ENCODE results near the gene DAGLB.
"Not testable (repeated sequence)": the region's sequence is repeated elsewhere in the genome, so short reads cannot be mapped to it uniquely, and the experiment has no call there.

DAGLB gene

GRCh38 chr7:6394114-6394513 is 53.6 kb downstream of the DAGLB start:
- DNase-seq, result no peak

- no peak for DNase-seq
These were observed 54.1 kb downstream of the DAGLB start for GRCh38 chr7:6393667-6394056.

GRCh38 chr7:6392712-6393666 is 54.8 kb downstream of the DAGLB start:
- no peak for DNase-seq

GRCh38 chr7:6389728-6390127 is 58.0 kb downstream of the DAGLB start:
- DNase-seq, result no peak

GRCh38 chr7:6387734-6388294 is 59.9 kb downstream of the DAGLB start:
- DNase-seq, result no peak

GRCh38 chr7:6386779-6387178 is 61.0 kb downstream of the DAGLB start:
- DNase-seq, result no peak

- no peak for DNase-seq
These were observed 61.7 kb downstream of the DAGLB start for GRCh38 chr7:6385909-6386560.

- DNase-seq, result no peak
These were observed 62.5 kb downstream of the DAGLB start for GRCh38 chr7:6385110-6385781.

GRCh38 chr7:6384327-6384726 is 63.4 kb downstream of the DAGLB start:
- no peak for DNase-seq

GRCh38 chr7:6382817-6383216 is 64.9 kb downstream of the DAGLB start:
- DNase-seq, result no peak

- DNase-seq, result not testable (repeated sequence)
These were observed 65.9 kb downstream of the DAGLB start for GRCh38 chr7:6381846-6382245.

GRCh38 chr7:6380310-6381095 is 67.3 kb downstream of the DAGLB start:
- no peak for DNase-seq

- DNase-seq, result no peak
These were observed 67.9 kb downstream of the DAGLB start for GRCh38 chr7:6379886-6380285.

GRCh38 chr7:6378556-6378955 is 69.2 kb downstream of the DAGLB start:
- not testable (repeated sequence) for DNase-seq

- no peak for DNase-seq
These were observed 70.9 kb downstream of the DAGLB start for GRCh38 chr7:6376820-6377219.

- no peak for DNase-seq
These were observed 72.2 kb downstream of the DAGLB start for GRCh38 chr7:6375348-6376101.

- DNase-seq, result no peak
These were observed 80.0 kb downstream of the DAGLB start for GRCh38 chr7:6367701-6368211.

- no peak for DNase-seq
These were observed 82.3 kb downstream of the DAGLB start for GRCh38 chr7:6365451-6365850.

GRCh38 chr7:6360841-6361240 is 86.9 kb downstream of the DAGLB start:
- DNase-seq, result no peak

- DNase-seq, result no peak
These were observed 88.0 kb downstream of the DAGLB start for GRCh38 chr7:6359734-6360133.

All from NCI-H1694 (cell line).